ENCODE measurements around the gene PDK2.

The PDK2 gene

DNA sequence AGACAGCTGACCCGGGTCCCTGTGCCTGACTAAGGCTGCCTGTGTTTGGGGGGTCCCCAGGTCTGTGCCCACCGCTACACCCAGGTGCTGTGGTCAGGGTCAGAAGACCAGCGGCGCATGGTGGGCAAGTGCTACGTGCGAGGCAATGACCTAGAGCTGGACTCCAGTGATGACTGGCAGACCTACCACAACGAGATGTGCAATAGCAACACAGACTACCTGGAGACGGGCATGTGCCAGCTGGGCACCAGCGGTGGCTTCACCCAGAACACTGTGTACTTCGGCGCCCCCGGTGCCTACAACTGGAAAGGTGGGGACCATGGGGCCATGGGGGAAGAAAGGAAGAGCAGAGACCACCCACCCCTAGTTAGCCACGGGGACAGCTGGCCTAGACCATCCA lies 27.2 kb upstream of the PDK2 start:
- no peak for ATAC-seq
- TF ChIP-seq, protein P1, sequence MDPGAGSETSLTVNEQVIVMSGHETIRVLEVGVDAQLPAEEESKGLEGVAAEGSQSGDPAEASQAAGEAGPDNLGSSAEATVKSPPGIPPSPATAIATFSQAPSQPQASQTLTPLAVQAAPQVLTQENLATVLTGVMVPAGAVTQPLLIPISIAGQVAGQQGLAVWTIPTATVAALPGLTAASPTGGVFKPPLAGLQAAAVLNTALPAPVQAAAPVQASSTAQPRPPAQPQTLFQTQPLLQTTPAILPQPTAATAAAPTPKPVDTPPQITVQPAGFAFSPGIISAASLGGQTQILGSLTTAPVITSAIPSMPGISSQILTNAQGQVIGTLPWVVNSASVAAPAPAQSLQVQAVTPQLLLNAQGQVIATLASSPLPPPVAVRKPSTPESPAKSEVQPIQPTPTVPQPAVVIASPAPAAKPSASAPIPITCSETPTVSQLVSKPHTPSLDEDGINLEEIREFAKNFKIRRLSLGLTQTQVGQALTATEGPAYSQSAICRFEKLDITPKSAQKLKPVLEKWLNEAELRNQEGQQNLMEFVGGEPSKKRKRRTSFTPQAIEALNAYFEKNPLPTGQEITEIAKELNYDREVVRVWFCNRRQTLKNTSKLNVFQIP (CRISPR knock-in tag; IDR thresholded peaks at IDR 0.05; ENCODE audit: borderline replicate concordance, low read depth): no peak
- no peak for TF ChIP-seq PPARA (CRISPR knock-in tag; IDR thresholded peaks at IDR 0.05; ENCODE audit: borderline replicate concordance)
- TF ChIP-seq, protein P2, sequence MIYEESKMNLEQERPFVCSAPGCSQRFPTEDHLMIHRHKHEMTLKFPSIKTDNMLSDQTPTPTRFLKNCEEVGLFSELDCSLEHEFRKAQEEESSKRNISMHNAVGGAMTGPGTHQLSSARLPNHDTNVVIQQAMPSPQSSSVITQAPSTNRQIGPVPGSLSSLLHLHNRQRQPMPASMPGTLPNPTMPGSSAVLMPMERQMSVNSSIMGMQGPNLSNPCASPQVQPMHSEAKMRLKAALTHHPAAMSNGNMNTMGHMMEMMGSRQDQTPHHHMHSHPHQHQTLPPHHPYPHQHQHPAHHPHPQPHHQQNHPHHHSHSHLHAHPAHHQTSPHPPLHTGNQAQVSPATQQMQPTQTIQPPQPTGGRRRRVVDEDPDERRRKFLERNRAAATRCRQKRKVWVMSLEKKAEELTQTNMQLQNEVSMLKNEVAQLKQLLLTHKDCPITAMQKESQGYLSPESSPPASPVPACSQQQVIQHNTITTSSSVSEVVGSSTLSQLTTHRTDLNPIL (CRISPR knock-in tag; IDR thresholded peaks at IDR 0.05; ENCODE audit: low read depth): no peak

DNA sequence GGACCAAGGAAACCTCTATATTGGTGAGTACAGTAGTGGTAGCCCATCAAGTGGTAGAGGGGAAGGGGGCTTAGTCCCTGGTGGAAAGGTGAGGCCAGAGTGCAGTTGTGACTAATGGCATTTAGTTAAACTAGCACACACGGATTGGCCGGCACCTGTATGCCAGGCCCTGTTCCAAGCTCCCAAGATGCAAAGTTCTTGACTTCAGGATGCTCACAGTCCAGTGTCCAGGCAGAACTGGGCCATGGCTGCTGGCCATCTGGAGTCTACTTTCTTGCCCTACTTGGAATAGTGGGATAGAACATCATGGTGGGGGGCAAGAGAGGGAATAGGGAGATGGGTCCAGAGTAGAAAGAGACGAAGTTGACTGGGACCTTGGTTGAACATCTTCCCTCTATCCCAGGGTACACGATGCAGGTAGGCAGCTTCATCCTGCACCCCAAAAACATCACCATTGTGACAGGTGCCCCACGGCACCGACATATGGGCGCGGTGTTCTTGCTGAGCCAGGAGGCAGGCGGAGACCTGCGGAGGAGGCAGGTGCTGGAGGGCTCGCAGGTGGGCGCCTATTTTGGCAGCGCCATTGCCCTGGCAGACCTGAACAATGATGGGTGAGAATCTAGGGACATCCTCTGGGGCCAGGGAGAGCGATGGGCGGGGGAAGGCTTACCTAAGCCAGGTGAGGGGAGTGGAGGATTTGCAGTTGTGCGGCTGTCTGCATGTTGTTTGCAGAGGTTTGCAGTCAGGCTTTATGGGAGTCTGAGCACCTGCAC lies 24.1 kb upstream of the PDK2 start:
- no peak for TF ChIP-seq BACH2 (CRISPR knock-in tag; IDR thresholded peaks at IDR 0.05; ENCODE audit: borderline replicate concordance)
- no peak for TF ChIP-seq ISL1 (CRISPR knock-in tag; IDR thresholded peaks at IDR 0.05)
- TF ChIP-seq ZFP3 (CRISPR knock-in tag; IDR thresholded peaks at IDR 0.05): no peak
- TF ChIP-seq, protein P1 (CRISPR knock-in tag; IDR thresholded peaks at IDR 0.05; ENCODE audit: borderline replicate concordance, low read depth): no peak
- no peak for TF ChIP-seq TOX (CRISPR knock-in tag; IDR thresholded peaks at IDR 0.05; ENCODE audit: borderline replicate concordance)
- TF ChIP-seq CSDC2 (CRISPR knock-in tag; IDR thresholded peaks at IDR 0.05): no peak
- no peak for TF ChIP-seq ARNTL (CRISPR knock-in tag; IDR thresholded peaks at IDR 0.05; ENCODE audit: borderline replicate concordance, low read depth)
- TF ChIP-seq, protein P3, sequence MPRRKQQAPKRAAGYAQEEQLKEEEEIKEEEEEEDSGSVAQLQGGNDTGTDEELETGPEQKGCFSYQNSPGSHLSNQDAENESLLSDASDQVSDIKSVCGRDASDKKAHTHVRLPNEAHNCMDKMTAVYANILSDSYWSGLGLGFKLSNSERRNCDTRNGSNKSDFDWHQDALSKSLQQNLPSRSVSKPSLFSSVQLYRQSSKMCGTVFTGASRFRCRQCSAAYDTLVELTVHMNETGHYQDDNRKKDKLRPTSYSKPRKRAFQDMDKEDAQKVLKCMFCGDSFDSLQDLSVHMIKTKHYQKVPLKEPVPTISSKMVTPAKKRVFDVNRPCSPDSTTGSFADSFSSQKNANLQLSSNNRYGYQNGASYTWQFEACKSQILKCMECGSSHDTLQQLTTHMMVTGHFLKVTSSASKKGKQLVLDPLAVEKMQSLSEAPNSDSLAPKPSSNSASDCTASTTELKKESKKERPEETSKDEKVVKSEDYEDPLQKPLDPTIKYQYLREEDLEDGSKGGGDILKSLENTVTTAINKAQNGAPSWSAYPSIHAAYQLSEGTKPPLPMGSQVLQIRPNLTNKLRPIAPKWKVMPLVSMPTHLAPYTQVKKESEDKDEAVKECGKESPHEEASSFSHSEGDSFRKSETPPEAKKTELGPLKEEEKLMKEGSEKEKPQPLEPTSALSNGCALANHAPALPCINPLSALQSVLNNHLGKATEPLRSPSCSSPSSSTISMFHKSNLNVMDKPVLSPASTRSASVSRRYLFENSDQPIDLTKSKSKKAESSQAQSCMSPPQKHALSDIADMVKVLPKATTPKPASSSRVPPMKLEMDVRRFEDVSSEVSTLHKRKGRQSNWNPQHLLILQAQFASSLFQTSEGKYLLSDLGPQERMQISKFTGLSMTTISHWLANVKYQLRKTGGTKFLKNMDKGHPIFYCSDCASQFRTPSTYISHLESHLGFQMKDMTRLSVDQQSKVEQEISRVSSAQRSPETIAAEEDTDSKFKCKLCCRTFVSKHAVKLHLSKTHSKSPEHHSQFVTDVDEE (CRISPR knock-in tag; IDR thresholded peaks at IDR 0.05): no peak
- no peak for TF ChIP-seq TCF4 (CRISPR knock-in tag; IDR thresholded peaks at IDR 0.05; ENCODE audit: borderline replicate concordance)
- TF ChIP-seq ZNF565 (CRISPR knock-in tag; conservative IDR thresholded peaks at IDR 0.05; ENCODE audit: low read depth): no peak
- TF ChIP-seq, protein P4, sequence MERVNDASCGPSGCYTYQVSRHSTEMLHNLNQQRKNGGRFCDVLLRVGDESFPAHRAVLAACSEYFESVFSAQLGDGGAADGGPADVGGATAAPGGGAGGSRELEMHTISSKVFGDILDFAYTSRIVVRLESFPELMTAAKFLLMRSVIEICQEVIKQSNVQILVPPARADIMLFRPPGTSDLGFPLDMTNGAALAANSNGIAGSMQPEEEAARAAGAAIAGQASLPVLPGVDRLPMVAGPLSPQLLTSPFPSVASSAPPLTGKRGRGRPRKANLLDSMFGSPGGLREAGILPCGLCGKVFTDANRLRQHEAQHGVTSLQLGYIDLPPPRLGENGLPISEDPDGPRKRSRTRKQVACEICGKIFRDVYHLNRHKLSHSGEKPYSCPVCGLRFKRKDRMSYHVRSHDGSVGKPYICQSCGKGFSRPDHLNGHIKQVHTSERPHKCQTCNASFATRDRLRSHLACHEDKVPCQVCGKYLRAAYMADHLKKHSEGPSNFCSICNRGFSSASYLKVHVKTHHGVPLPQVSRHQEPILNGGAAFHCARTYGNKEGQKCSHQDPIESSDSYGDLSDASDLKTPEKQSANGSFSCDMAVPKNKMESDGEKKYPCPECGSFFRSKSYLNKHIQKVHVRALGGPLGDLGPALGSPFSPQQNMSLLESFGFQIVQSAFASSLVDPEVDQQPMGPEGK (CRISPR knock-in tag; IDR thresholded peaks at IDR 0.05; ENCODE audit: borderline replicate concordance): no peak
- no peak for TF ChIP-seq ESRRG (CRISPR knock-in tag; IDR thresholded peaks at IDR 0.05)
- no peak for TF ChIP-seq PPARA (CRISPR knock-in tag; IDR thresholded peaks at IDR 0.05; ENCODE audit: borderline replicate concordance)
- no peak for TF ChIP-seq ZNF70 (CRISPR knock-in tag; IDR thresholded peaks at IDR 0.05)
- TF ChIP-seq, protein P2 (CRISPR knock-in tag; IDR thresholded peaks at IDR 0.05; ENCODE audit: low read depth): no peak
- no peak for TF ChIP-seq GLIS3 (CRISPR knock-in tag; IDR thresholded peaks at IDR 0.05)
- TF ChIP-seq ZC3H10 (CRISPR knock-in tag; IDR thresholded peaks at IDR 0.05): no peak
- no peak for TF ChIP-seq SNAI2 (CRISPR knock-in tag; IDR thresholded peaks at IDR 0.05)
- TF ChIP-seq ZFP30 (CRISPR knock-in tag; IDR thresholded peaks at IDR 0.05): no peak
- no peak for TF ChIP-seq OSR1 (CRISPR knock-in tag; IDR thresholded peaks at IDR 0.05)
- ATAC-seq: no peak

All from SK-N-SH treated with all-trans-retinoic acid at 6 μM for 48 hours (cell line).